Right lobe of liver (tissue), 6 donors: ENCODE results near the gene NELL2. TPM values are rescaled to one million over a fixed set of nuclear protein-coding genes. Genes with fewer than 3 reads are reported as not detected.

ENCODE experiments used
- ATAC-seq, 4 donors: fragments of 200-7000 bp; cut with Tn5 transposase; one replicate each; pipeline ENCODE4 v1.9.1; 2020; ENCODE audit warnings: mild to moderate bottlenecking in 4 of 4, moderate library complexity in 4 of 4
- DNase-seq, 3 donors: peaks; one replicate each; pipeline ENCODE4 v3.0.0-alpha.2; 2020
- H3K27ac ChIP-seq, 3 donors: fragments of 200-600 bp; one replicate each; pipeline ENCODE4 v1.8.0; 2022
- H3K27me3 ChIP-seq, 2 donors: fragments of 200-600 bp; one replicate each; pipeline ENCODE4 v1.8.0; 2022
- H3K36me3 ChIP-seq, 4 donors: fragments of 200-600 bp; sonication (generic) in 1 of 4; one replicate each; pipeline versions ENCODE4 v1.5.1 to v1.8.0; 2017 to 2022; ENCODE audit warnings: control low read depth in 1 of 4
- H3K4me1 ChIP-seq, 4 donors: fragments of 200-600 bp; sonication (generic) in 1 of 4; one replicate each; pipeline versions ENCODE4 v1.5.1 to v1.8.0; 2017 to 2022; ENCODE audit warnings: control low read depth in 1 of 4
- H3K4me3 ChIP-seq, 3 donors: fragments of 200-600 bp; one replicate each; pipeline ENCODE4 v1.8.0; 2022
- H3K9me3 ChIP-seq, 4 donors: fragments of 200-600 bp; sonication (generic) in 1 of 4; one replicate each; pipeline versions ENCODE4 v1.5.1 to v1.8.0; 2017 to 2022; ENCODE audit warnings: control low read depth in 1 of 4
- POLR2A ChIP-seq: fragments of 450-650 bp; IDR thresholded peaks from one replicate; pipeline ENCODE4 v1.6.1; 2017; ENCODE audit warnings: antibody characterized with exemption, mild to moderate bottlenecking
- whole genome bisulfite sequencing: methylation state at CpG from one replicate; pipeline ENCODE4 v1.1.6; 2018; ENCODE audit warnings: low coverage, low lambda C conversion rate; ENCODE audit not compliant: insufficient coverage; ENCODE audit errors: missing lambda C conversion rate; 5-methylcytosine and 5-hydroxymethylcytosine counted together
- intact Hi-C, 2 donors: fragments of 100-400 bp; cut with DNase I; formaldehyde crosslinking; loops; one replicate each; pipeline versions ENCODE4 v1.11.2 to v1.14.1; 2022
- total RNA-seq, 6 experiments: library from RNA; depleted of rRNA in 2 of 6; stranded (reverse); fragments of >200 nt in 2 of 6; fragmentation: NEBNext Ultra II Directional in 3 of 6; extraction: Animal tissue kit (Norgen Biotek cat#: 25700) in 3 of 6; gene quantifications; one replicate each; pipeline versions ENCODE4 v1.1.0 to v1.2.4, GENCODE V29; 2016 to 2023
- TF ChIP-seq, protein P1 (sequence below), 4 donors: fragments of 200-600 bp in 3 of 4; fragments of 450-650 bp in 1 of 4; IDR thresholded peaks; one replicate each; pipeline versions ENCODE4 v1.5.1 to v1.8.0; 2016 to 2022; ENCODE audit warnings: antibody characterized with exemption in 4 of 4, mild to moderate bottlenecking in 2 of 4
- donor health status: DM: no; HTN: yes; CAD: no.
- donor health status: DM: no; HTN: no; CAD: no.
- donor health status: DM: no; HTN: no; CAD: no.
- donor health status: DM: no; HTN: yes; CAD: no.
- donor health status: DM: no; HTN: yes; CAD: no.

NELL2 gene
- total RNA-seq, 6 experiments from 2014 or later: 0.15 to 0.43 (median 0.43) TPM; not detected in 3

DNA sequence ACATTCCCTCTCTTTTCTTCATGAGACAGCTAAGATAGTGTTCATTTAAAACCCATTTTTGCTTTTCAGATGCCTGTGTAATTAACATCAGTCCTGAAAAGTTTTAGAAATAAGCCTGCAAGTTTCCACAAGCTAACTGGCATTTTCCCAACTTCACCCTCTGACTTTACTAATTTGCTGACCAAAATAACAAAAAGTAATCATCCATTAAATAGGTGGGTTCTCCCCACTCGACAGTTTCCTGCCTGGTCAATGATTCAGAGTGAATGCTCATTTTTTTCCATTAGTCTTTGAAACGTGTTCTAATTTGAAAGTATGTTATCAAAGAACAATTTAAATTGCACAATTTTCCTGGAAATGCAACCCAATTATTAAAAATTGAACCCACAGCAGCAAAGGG lies 23.6 kb downstream of the NELL2 start:
- DNase-seq (no peak), ATAC-seq (no peak)
- TF ChIP-seq POLR2A: no peak
- TF ChIP-seq, protein P1, sequence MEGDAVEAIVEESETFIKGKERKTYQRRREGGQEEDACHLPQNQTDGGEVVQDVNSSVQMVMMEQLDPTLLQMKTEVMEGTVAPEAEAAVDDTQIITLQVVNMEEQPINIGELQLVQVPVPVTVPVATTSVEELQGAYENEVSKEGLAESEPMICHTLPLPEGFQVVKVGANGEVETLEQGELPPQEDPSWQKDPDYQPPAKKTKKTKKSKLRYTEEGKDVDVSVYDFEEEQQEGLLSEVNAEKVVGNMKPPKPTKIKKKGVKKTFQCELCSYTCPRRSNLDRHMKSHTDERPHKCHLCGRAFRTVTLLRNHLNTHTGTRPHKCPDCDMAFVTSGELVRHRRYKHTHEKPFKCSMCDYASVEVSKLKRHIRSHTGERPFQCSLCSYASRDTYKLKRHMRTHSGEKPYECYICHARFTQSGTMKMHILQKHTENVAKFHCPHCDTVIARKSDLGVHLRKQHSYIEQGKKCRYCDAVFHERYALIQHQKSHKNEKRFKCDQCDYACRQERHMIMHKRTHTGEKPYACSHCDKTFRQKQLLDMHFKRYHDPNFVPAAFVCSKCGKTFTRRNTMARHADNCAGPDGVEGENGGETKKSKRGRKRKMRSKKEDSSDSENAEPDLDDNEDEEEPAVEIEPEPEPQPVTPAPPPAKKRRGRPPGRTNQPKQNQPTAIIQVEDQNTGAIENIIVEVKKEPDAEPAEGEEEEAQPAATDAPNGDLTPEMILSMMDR (IDR thresholded peaks at IDR 0.05): no peak
- no peaks in the 10 kb centered on the region for H3K9me3 ChIP-seq
- no peaks in the 10 kb centered on the region for H3K27me3 ChIP-seq
- H3K4me1 ChIP-seq: no peaks in the 10 kb centered on the region
- intact Hi-C loops: no loop called here
- 6% methylated on average over 2 of the region's 2 CpGs for WGBS
- no peak overlapping the region for H3K27ac ChIP-seq
- H3K36me3 ChIP-seq: no peaks in the 10 kb centered on the region
- no peak overlapping the region for H3K4me3 ChIP-seq

DNA sequence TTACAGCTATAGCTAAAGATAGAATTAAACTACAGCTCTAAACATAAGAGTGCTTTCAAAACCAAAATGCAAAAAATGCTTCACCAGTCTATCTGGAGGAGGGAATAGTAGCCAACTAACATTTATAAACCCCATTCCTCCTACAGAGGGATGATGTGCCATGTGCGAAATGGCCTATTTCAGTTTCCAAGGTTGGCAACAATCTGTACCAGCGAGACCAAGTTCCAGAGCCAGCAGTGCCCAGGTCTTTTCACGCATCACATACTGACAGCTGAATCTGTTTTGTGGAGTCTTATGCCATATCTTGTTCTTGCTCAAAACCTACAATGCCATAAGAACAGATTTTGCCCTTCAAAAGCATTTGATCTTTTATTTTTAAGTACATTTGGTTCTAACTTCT lies 24.5 kb downstream of the NELL2 start:
- no peak overlapping the region for H3K27ac ChIP-seq
- no peak for ATAC-seq
- intact Hi-C loops: no loop called here
- DNase-seq: no peak
- WGBS: 81% methylated on average over 3 of the region's 3 CpGs
- no peaks in the 10 kb centered on the region for H3K9me3 ChIP-seq
- no peaks in the 10 kb centered on the region for H3K36me3 ChIP-seq
- no peaks in the 10 kb centered on the region for H3K4me1 ChIP-seq
- H3K27me3 ChIP-seq: no peaks in the 10 kb centered on the region
- H3K4me3 ChIP-seq: no peak overlapping the region
- TF ChIP-seq, protein P1 (IDR thresholded peaks at IDR 0.05): no peak

- ATAC-seq: no peak
- H3K4me3 ChIP-seq: no peak overlapping the region
- TF ChIP-seq POLR2A: no peak
- TF ChIP-seq, protein P1 (IDR thresholded peaks at IDR 0.05): no peak
- no peak for DNase-seq
- H3K36me3 ChIP-seq: no peaks in the 10 kb centered on the region
- no peak overlapping the region for H3K27ac ChIP-seq
- no peaks in the 10 kb centered on the region for H3K4me1 ChIP-seq
- H3K9me3 ChIP-seq: no peaks in the 10 kb centered on the region
- no peaks in the 10 kb centered on the region for H3K27me3 ChIP-seq
- intact Hi-C loops: no loop called here
- WGBS: 31% methylated on average over 2 of the region's 2 CpGs
Measured at GRCh38 chr12:44848703-44849085, 27.4 kb downstream of the NELL2 start.

DNA sequence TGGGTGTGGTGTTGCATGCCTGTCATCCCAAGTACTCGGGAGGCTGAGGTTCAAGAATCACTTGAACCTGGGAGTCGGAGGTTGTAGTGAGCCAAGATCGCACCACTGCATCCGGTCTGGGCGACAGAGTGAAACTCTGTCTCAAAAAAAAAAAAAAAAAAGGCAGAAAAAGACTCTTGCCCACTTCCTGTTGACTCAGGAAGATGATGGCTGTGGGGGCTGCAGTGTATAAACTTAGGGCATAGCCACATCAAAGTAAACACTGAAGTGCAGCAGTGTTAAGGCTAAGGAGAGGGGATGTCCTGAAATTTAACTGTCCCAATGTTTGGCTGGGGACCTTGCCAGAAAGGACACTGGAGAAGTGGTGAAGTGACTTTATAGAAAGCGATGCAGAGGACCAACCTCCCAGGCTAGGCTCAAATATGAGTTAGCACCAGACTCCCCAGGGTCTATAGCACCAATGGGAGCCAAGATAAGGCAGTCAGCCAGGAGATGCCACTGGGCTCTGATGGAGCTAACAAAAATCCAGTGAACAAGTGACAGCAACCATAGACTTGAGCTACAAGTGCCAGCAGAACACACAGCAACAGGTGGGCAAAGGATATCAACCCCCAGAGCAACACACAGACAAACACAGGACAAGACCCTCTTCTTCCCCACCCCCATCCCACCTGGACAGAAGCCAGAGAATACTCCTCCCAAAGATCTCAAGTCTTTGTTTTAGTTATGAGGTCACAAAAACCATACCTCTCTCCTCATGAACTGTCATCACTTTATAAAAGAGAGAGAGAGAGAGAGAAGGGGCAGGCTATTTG lies 28.0 kb downstream of the NELL2 start:
- no peaks in the 10 kb centered on the region for H3K27me3 ChIP-seq

More for the DNA sequence above, 28.0 kb downstream of the NELL2 start:
- H3K4me3 ChIP-seq: no peak overlapping the region
- no peak overlapping the region for H3K27ac ChIP-seq
- no peaks in the 10 kb centered on the region for H3K36me3 ChIP-seq
- no peaks in the 10 kb centered on the region for H3K4me1 ChIP-seq
- WGBS: 40% methylated on average over 5 of the region's 6 CpGs
- ATAC-seq (peak in 3 of 4 donors; percentile 33 to 38 (median 35)), DNase-seq (no peak)
- intact Hi-C loops: no loop called here
- no peaks in the 10 kb centered on the region for H3K9me3 ChIP-seq
- TF ChIP-seq POLR2A: no peak
- TF ChIP-seq, protein P1 (IDR thresholded peaks at IDR 0.05): no peak
